ENCODE measurements around the gene PHAX.
"Not testable (repeated sequence)": the region's sequence is repeated elsewhere in the genome, so short reads cannot be mapped to it uniquely, and the experiment has no call there.

PHAX gene

DNA sequence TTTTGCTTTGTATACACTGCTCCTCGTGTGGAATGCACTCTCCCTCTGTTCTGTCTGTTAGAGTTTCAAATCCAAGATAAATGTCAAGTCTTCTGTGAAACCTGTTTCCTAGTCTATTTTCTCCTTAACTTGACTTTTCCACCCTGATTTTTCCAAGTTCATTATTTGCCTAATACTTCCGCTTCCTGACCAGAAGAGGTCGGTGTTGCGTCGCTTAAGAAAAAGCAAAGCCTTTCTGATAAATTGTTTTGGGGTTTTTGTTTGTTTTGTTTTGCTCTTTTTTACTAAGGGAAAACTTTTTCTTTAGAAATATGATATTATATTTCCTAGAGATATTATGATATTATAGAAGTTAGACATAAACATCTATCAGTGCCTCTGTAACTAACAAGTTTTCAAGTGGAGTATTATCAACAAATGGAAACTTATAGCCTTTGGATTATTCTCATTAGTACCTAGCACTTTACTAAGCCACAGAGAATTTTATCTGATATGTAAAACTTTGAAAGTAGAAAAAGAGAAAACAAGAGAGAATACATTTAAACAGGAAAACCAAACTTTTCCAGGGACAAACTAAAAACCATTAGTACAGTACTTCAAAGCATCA lies 55.8 kb downstream of the PHAX start:
- peak; percentile 56 for DNase-seq (ENCODE audit: low read depth)
- TF ChIP-seq, protein P1, sequence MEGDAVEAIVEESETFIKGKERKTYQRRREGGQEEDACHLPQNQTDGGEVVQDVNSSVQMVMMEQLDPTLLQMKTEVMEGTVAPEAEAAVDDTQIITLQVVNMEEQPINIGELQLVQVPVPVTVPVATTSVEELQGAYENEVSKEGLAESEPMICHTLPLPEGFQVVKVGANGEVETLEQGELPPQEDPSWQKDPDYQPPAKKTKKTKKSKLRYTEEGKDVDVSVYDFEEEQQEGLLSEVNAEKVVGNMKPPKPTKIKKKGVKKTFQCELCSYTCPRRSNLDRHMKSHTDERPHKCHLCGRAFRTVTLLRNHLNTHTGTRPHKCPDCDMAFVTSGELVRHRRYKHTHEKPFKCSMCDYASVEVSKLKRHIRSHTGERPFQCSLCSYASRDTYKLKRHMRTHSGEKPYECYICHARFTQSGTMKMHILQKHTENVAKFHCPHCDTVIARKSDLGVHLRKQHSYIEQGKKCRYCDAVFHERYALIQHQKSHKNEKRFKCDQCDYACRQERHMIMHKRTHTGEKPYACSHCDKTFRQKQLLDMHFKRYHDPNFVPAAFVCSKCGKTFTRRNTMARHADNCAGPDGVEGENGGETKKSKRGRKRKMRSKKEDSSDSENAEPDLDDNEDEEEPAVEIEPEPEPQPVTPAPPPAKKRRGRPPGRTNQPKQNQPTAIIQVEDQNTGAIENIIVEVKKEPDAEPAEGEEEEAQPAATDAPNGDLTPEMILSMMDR (IDR thresholded peaks at IDR 0.05; ENCODE audit: insufficient read depth, low read depth, low read length, missing control alignments) = peak; percentile 76

DNA sequence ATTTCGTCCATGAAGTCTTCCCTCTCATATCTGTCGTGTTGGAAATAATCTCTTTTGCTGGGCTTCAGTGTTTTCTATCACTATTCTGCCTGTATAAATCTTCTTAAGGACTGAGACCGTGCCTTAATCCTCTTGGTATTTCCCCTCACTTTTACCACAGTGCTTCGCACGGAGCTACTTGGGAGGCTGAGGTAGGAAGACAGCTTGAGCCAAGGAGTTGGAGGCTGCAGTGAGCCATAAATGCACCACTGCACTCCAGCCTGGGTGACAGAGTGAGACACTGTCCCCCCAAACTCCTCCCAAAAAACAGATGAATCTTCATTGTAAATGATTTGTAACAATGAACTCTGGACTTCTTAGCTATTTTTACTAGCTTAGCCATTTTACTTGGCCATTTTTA lies 57.8 kb downstream of the PHAX start:
- no peak overlapping the region for H3K4me3 ChIP-seq (ENCODE audit: low read depth, low read length)
- DNase-seq (ENCODE audit: low read depth) = no peak
- TF ChIP-seq, protein P1 (IDR thresholded peaks at IDR 0.05; ENCODE audit: insufficient read depth, low read depth, low read length, missing control alignments) = no peak

More for the DNA sequence above, 55.8 kb downstream of the PHAX start:
- H3K4me3 ChIP-seq (ENCODE audit: low read depth, low read length) = no peak overlapping the region

DNA sequence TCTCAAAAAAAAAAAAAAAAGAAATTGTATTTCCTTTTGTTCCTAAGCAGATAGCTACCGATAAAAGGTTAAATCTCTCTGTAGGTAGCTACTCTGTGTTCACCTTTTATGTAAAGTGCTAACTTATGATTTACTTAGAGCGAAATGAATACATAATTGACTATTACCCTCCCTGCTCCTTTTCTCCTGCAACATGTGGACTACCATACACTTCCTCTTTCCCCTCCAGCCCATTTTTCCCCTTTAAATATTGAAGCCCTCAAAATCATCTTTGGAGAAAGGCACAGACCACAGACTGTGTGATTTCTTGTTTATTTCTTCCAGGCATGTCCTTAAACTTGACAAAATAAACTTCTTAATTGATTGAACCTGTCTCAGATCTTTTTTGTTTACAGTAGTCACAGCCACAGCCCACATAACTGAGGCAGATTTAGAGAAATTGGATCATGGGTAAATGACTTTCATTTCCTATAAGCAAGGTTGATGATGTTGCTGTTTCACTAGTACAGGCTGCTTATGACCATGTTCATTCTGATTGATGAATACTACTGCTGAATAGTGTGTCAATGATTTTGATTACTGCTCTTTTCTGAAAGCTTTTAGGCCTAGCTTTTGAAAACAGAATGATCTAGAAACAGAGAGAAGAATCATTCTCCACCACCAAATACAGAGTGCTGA lies 59.2 kb downstream of the PHAX start:
- H3K4me3 ChIP-seq (ENCODE audit: low read depth, low read length) = no peak overlapping the region
- TF ChIP-seq, protein P1 (IDR thresholded peaks at IDR 0.05; ENCODE audit: insufficient read depth, low read depth, low read length, missing control alignments) = no peak
- DNase-seq (ENCODE audit: low read depth) = peak; percentile 21

DNA sequence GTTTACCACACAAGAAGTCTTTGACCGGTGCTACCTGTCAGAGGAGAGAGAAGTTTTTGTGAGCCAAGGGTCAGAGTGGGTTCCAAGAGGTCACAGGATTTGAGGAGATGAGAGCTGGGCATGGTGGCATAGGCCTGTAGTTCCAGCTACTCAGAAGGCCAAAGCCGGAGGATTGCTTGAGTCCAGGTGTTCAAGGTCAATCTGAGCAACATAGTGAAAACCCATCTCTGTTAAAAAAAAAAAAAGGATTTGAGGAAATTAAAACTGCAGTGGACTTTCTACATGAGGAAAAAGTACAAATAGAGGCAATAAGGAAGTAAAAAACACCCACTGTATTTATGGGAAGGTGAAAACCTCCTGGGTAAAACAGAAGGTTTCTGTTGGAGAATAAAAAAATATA lies 63.8 kb downstream of the PHAX start:
- TF ChIP-seq, protein P1 (IDR thresholded peaks at IDR 0.05; ENCODE audit: insufficient read depth, low read depth, low read length, missing control alignments) = no peak
- H3K4me3 ChIP-seq (ENCODE audit: low read depth, low read length) = no peak overlapping the region
- DNase-seq (ENCODE audit: low read depth) = no peak

DNA sequence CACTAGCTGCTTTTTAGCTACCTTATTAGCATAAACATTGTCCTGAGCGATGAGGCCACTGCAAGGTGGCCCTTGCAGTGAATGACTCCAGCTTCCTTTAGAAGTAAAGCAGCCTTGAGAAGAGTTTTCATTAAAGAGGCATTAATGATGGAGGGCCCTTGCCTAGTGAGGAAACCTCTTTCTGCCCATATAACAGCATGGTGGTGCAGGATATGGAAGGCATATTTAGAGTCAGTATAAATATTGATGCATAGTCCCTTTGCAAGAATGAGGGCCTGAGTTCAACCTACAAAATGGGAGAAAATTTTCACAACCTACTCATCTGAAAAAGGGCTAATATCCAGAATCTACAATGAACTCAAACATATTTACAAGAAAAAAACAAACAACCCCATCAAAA lies 69.4 kb downstream of the PHAX start:
- DNase-seq (ENCODE audit: low read depth); H3K4me3 ChIP-seq (ENCODE audit: low read depth, low read length): not testable (repeated sequence)

DNA sequence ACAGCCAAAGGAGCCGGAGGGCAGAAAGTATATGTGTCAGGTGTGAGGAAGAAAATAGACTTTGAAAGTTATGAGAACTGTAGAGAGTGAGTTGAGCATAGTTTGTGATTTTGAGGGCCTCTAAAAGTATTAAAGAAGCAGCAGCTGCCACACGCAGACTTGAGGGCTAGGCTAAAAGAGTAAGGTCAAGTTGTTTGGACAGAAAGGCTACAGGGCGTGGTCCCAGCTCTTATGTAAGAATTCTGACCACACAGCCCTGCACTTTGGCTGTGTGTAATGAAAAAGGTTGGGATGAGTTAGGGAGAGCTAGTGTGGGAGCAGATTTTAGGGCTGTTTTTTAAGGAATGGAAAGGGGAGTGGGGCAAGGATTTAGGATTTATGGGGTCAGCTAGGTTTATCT lies 70.9 kb downstream of the PHAX start:
- DNase-seq (ENCODE audit: low read depth); H3K4me3 ChIP-seq (ENCODE audit: low read depth, low read length): not testable (repeated sequence)

DNA sequence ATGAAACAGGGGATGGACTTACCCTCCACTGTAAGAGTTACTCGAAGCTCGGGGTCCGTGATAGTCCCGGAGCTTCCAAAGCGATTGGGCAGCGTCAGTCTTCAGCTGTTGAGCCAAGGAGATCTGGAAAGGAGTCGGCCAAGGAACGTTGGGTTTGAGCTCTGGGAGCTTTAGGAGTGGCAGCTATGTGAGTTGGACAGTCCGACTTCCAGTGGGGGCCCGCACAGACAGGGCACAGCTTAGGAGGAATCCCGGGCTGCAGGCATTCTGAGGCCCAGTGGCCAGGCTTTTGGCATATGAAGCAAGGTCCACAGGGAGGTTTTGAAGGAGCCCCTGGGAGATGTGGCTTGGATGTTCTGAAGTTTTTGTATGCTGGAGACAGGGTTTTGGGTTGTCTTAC lies 72.7 kb downstream of the PHAX start:
- TF ChIP-seq, protein P1 (IDR thresholded peaks at IDR 0.05; ENCODE audit: insufficient read depth, low read depth, low read length, missing control alignments) = no peak
- H3K4me3 ChIP-seq (ENCODE audit: low read depth, low read length) = no peak overlapping the region
- DNase-seq (ENCODE audit: low read depth) = no peak

DNA sequence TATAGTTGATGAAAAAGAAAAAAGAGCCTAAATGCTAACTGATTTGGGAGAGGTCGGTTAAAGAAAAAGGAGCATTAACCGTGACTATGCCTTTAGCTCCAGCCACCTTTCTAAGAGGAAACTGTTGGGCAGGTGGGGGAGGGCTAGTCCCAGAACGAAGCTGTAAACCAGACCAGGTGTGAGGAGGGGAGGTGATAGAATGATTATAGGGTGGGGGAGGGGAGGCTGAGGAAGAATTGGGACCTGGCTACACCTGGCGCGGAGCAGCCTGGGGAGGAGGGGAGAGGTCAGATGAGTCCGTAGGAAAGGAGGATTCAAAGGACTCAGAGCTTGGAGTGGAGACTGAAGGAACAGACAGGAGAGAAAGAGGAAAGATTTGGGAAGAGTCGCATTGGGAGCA lies 73.4 kb downstream of the PHAX start:
- TF ChIP-seq, protein P1 (IDR thresholded peaks at IDR 0.05; ENCODE audit: insufficient read depth, low read depth, low read length, missing control alignments) = no peak
- no peak for DNase-seq (ENCODE audit: low read depth)
- no peak overlapping the region for H3K4me3 ChIP-seq (ENCODE audit: low read depth, low read length)
